Gastrocnemius medialis (tissue), 4 donors: ENCODE data around the gene NSL1.

ENCODE experiments used
- POLR2A ChIP-seq, 2 donors: fragments of 450-650 bp; IDR thresholded peaks; one replicate each; pipeline ENCODE4 v1.6.1; 2017; ENCODE audit warnings: antibody characterized with exemption in 2 of 2, mild to moderate bottlenecking in 2 of 2, moderate library complexity in 2 of 2
- TF ChIP-seq, protein P1 (sequence below), 5 experiments: fragments of 450-650 bp in 3 of 5; fragments of 200-600 bp in 2 of 5; sonication (generic) in 2 of 5; IDR thresholded peaks in 4 of 5; conservative IDR thresholded peaks in 1 of 5; 1 replicate in 4 of 5; 2 replicates in 1 of 5; pipeline ENCODE4 v1.5.1; 2016 to 2019; ENCODE audit warnings: antibody characterized with exemption in 5 of 5, mild to moderate bottlenecking in 3 of 5, moderate library complexity in 3 of 5

DNA sequence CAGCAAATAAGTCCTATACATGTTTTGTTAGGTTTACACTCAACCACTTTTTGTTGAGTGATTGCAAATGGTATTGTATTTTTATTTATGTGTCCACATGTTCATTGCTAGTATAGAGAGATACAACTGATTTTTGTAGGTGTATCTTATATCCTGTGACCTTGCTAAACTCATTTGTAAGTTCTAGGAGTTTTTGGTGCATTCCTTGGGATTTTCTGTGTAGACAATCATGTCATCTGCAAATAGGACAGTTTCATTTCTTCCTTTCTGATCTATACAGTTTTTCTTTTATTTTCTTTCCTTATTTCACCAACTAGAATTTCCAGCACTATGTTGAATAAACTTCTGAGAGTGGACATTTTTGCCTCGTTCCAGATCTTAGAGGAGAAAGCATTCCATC, 75.4 kb downstream of the NSL1 start:
- TF ChIP-seq, protein P1, sequence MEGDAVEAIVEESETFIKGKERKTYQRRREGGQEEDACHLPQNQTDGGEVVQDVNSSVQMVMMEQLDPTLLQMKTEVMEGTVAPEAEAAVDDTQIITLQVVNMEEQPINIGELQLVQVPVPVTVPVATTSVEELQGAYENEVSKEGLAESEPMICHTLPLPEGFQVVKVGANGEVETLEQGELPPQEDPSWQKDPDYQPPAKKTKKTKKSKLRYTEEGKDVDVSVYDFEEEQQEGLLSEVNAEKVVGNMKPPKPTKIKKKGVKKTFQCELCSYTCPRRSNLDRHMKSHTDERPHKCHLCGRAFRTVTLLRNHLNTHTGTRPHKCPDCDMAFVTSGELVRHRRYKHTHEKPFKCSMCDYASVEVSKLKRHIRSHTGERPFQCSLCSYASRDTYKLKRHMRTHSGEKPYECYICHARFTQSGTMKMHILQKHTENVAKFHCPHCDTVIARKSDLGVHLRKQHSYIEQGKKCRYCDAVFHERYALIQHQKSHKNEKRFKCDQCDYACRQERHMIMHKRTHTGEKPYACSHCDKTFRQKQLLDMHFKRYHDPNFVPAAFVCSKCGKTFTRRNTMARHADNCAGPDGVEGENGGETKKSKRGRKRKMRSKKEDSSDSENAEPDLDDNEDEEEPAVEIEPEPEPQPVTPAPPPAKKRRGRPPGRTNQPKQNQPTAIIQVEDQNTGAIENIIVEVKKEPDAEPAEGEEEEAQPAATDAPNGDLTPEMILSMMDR (IDR thresholded peaks at IDR 0.05 in 4 of 5, conservative IDR thresholded peaks at IDR 0.05 in 1 of 5): no peak
- no peak for TF ChIP-seq POLR2A (IDR thresholded peaks at IDR 0.05)
